H9 (cell line): Measurements from ENCODE around the gene MYCBPAP. TPM values are rescaled to one million over a fixed set of nuclear protein-coding genes. Genes with fewer than 3 reads are reported as not detected.

ENCODE experiments used
- DNase-seq: peaks from one replicate; pipeline ENCODE4 v3.0.0-alpha.2; 2017
- H2AFZ ChIP-seq: one replicate; pipeline ENCODE4 v1.6.1; 2013; ENCODE audit warnings: mild to moderate bottlenecking, low read length, control low read depth, moderate library complexity
- H2AK5ac ChIP-seq: 2 replicates; pipeline ENCODE4 v1.6.1; 2013; ENCODE audit warnings: low read length, control low read depth, mixed read lengths; ENCODE audit not compliant: insufficient read length
- H2BK120ac ChIP-seq: one replicate; pipeline ENCODE4 v1.6.1; 2013; ENCODE audit warnings: low read depth, mild to moderate bottlenecking, low read length, control low read depth, inconsistent platforms; ENCODE audit not compliant: poor library complexity, severe bottlenecking
- H2BK12ac ChIP-seq: 2 replicates; pipeline ENCODE4 v1.6.1; 2013; ENCODE audit warnings: low read length, control low read depth, mixed read lengths, low read depth; ENCODE audit not compliant: insufficient read length
- H2BK15ac ChIP-seq: 2 replicates; pipeline ENCODE4 v1.6.1; 2013; ENCODE audit warnings: low read depth, low read length, control low read depth
- H2BK20ac ChIP-seq: one replicate; pipeline ENCODE4 v1.6.1; 2013; ENCODE audit warnings: low read depth, mild to moderate bottlenecking, low read length, control low read depth, inconsistent platforms; ENCODE audit not compliant: poor library complexity, severe bottlenecking
- H2BK5ac ChIP-seq: 2 replicates; pipeline ENCODE4 v1.6.1; 2013; ENCODE audit warnings: low read length, control low read depth, mixed read lengths; ENCODE audit not compliant: insufficient read length
- H3K14ac ChIP-seq: 2 replicates; pipeline ENCODE4 v1.6.1; 2013; ENCODE audit warnings: low read length, control low read depth; ENCODE audit not compliant: insufficient read depth
- H3K18ac ChIP-seq: 2 replicates; pipeline ENCODE4 v1.6.1; 2013; ENCODE audit warnings: low read depth, mild to moderate bottlenecking, mixed read lengths, low read length, control low read depth; ENCODE audit not compliant: insufficient read length
- H3K23ac ChIP-seq: 2 replicates; pipeline ENCODE4 v1.6.1; 2013; ENCODE audit warnings: low read length, control low read depth, mixed read lengths, low read depth; ENCODE audit not compliant: insufficient read length
- H3K23me2 ChIP-seq: 2 replicates; pipeline ENCODE4 v1.6.1; 2013; ENCODE audit warnings: low read depth, mild to moderate bottlenecking, mixed read lengths, low read length, control low read depth; ENCODE audit not compliant: insufficient read length, poor library complexity, severe bottlenecking
- H3K27ac ChIP-seq: 2 replicates; pipeline ENCODE4 v1.5.1; 2013; ENCODE audit warnings: low read length, control low read depth, mixed read lengths, low read depth; ENCODE audit not compliant: insufficient read length
- H3K27me3 ChIP-seq: 2 replicates; pipeline ENCODE4 v1.6.1; 2013; ENCODE audit warnings: low read length, control low read depth, inconsistent platforms; ENCODE audit not compliant: insufficient read depth
- H3K4ac ChIP-seq: 2 replicates; pipeline ENCODE4 v1.6.1; 2013; ENCODE audit warnings: low read depth, mild to moderate bottlenecking, control low read depth, inconsistent platforms, low read length, moderate library complexity
- H3K4me1 ChIP-seq: 2 replicates; pipeline ENCODE4 v1.6.1; 2013; ENCODE audit warnings: low read length, control low read depth, inconsistent platforms; ENCODE audit not compliant: insufficient read depth
- H3K4me2 ChIP-seq: 2 replicates; pipeline ENCODE4 v1.6.1; 2013; ENCODE audit warnings: low read length, control low read depth, mixed read lengths; ENCODE audit not compliant: insufficient read length, insufficient read depth
- H3K56ac ChIP-seq: 2 replicates; pipeline ENCODE4 v1.6.1; 2013; ENCODE audit warnings: low read depth, mild to moderate bottlenecking, mixed read lengths, low read length, control low read depth; ENCODE audit not compliant: insufficient read length
- H3K79me1 ChIP-seq: 2 replicates; pipeline ENCODE4 v1.6.1; 2013; ENCODE audit warnings: low read depth, mild to moderate bottlenecking, moderate library complexity, low read length, control low read depth, inconsistent platforms; ENCODE audit not compliant: insufficient read depth, poor library complexity, severe bottlenecking
- H3K79me2 ChIP-seq: 2 replicates; pipeline ENCODE4 v1.6.1; 2013; ENCODE audit warnings: low read length, control low read depth, inconsistent platforms; ENCODE audit not compliant: insufficient read depth
- H3K9ac ChIP-seq: 2 replicates; pipeline ENCODE4 v1.6.1; 2013; ENCODE audit warnings: low read length, control low read depth, mixed read lengths; ENCODE audit not compliant: insufficient read length; ENCODE audit errors: extremely low read depth
- H3K9me3 ChIP-seq: one replicate; pipeline ENCODE4 v1.6.1; 2013; ENCODE audit warnings: low read depth, low read length, inconsistent platforms; ENCODE audit not compliant: control insufficient read depth
- H3T11ph ChIP-seq: one replicate; pipeline ENCODE4 v1.6.1; 2013; ENCODE audit warnings: mild to moderate bottlenecking, low read length, control low read depth, inconsistent platforms
- H4K20me1 ChIP-seq: one replicate; pipeline ENCODE4 v1.6.1; 2013; ENCODE audit not compliant: control insufficient read depth, insufficient read length, insufficient read depth
- H4K5ac ChIP-seq: 2 replicates; pipeline ENCODE4 v1.6.1; 2013; ENCODE audit warnings: low read depth, mild to moderate bottlenecking, mixed read lengths, low read length, control low read depth; ENCODE audit not compliant: insufficient read length
- H4K8ac ChIP-seq: replicated peaks from 2 replicates; pipeline ENCODE4 v1.6.1; 2013; ENCODE audit warnings: low read length, control low read depth, mixed read lengths, low read depth; ENCODE audit not compliant: insufficient read length
- H4K91ac ChIP-seq: 2 replicates; pipeline ENCODE4 v1.6.1; 2013; ENCODE audit warnings: low read depth, mild to moderate bottlenecking, moderate library complexity, mixed read lengths, low read length, control low read depth; ENCODE audit not compliant: insufficient read length
- H3K27ac Mint-ChIP-seq, 3 experiments: 2 replicates in 2 of 3; 3 replicates in 1 of 3; pipeline ENCODE4 v1.8.0; 2020 to 2021; ENCODE audit warnings: mixed read lengths in 3 of 3, mild to moderate bottlenecking in 1 of 3, moderate library complexity in 1 of 3
- H3K27me3 Mint-ChIP-seq: 2 replicates; pipeline ENCODE4 v1.8.0; 2021; ENCODE audit warnings: low read depth, mild to moderate bottlenecking, moderate library complexity, mixed read lengths
- H3K36me3 Mint-ChIP-seq, 3 experiments: 2 replicates in 2 of 3; 3 replicates in 1 of 3; pipeline ENCODE4 v1.8.0; 2020 to 2021; ENCODE audit warnings: low read depth in 3 of 3, mixed read lengths in 3 of 3; ENCODE audit not compliant: insufficient read depth in 1 of 3
- H3K4me1 Mint-ChIP-seq, 2 experiments: 2 replicates each; pipeline ENCODE4 v1.8.0; 2020; ENCODE audit warnings: mixed read lengths in 2 of 2
- H3K4me3 Mint-ChIP-seq, 2 experiments: 2 replicates in 1 of 2; 3 replicates in 1 of 2; pipeline ENCODE4 v1.8.0; 2020 to 2021; ENCODE audit warnings: mild to moderate bottlenecking in 2 of 2, mixed read lengths in 2 of 2, moderate library complexity in 1 of 2
- H3K9me3 Mint-ChIP-seq, 2 experiments: 2 replicates in 1 of 2; 3 replicates in 1 of 2; pipeline ENCODE4 v1.8.0; 2020; ENCODE audit warnings: mild to moderate bottlenecking in 2 of 2, mixed read lengths in 2 of 2, moderate library complexity in 1 of 2
- CTCF ChIP-seq: fragments of 200-600 bp; sonication (generic); conservative IDR thresholded peaks from 3 replicates; pipeline ENCODE4 v1.8.0; 2021; ENCODE audit warnings: antibody characterized with exemption, mild to moderate bottlenecking
- WGBS: extraction: QIAGEN DNeasy Blood & Tissue Kit; methylation state at CpG from one replicate; pipeline ENCODE4 v1.1.7; 2013; ENCODE audit warnings: missing lambda C conversion rate, low lambda C conversion rate, mixed read lengths; ENCODE audit not compliant: insufficient read length; ENCODE audit errors: extremely low coverage; 5-methylcytosine and 5-hydroxymethylcytosine counted together
- total RNA-seq: library from RNA; stranded (reverse); gene quantifications from 2 replicates; pipeline ENCODE4 v1.2.1, GENCODE V29; 2021

MYCBPAP gene
- total RNA-seq, 1 experiment from 2014 or later, result 1.7 TPM

DNA sequence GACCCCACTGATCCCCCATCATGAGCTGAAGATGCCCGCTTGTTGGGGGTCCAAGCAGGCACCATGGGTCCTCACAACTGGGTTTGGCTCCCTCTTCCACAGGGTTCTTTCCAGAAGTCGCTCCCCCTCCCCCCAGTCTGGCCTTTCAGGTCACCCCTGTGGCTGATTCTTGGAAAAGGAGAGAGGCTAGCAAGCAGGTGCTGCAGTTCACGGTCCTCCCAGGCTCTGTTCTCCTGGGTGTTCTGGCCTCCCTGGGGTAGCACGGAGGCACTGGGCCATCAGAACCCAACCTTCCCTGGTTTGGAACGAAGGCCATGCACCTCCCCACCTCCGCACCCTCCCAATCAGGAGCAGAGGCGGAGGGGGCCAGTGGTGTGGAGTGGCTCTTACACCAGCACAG is 71.2 kb downstream of the MYCBPAP start:
- no peak overlapping the region for H3K9ac ChIP-seq

More for the DNA sequence above, 71.2 kb downstream of the MYCBPAP start:
- Histone ChIP-seq H3K4ac (no peak overlapping the region), H2BK15ac (no peak overlapping the region), H3K4me2 (no peak overlapping the region), H3K23me2 (no peaks in the 10 kb centered on the region), H2AFZ (no peak overlapping the region), H3K9me3 (no peaks in the 10 kb centered on the region), H4K91ac (no peak overlapping the region), H3T11ph (no peak overlapping the region), H4K8ac (no peak overlapping the region), H2BK120ac (no peak overlapping the region), H3K14ac (no peak overlapping the region; the same call in 1 of the 2 replicates), H2BK5ac (no peak overlapping the region), H2AK5ac (no peak overlapping the region), H4K5ac (no peak overlapping the region), H3K4me1 (no peaks in the 10 kb centered on the region; the same call in 1 of the 2 replicates), H3K18ac (no peak overlapping the region), H3K23ac (no peak overlapping the region), H3K79me1 (no peaks in the 10 kb centered on the region), H2BK12ac (no peak overlapping the region), H3K56ac (no peak overlapping the region), H3K27me3 (no peaks in the 10 kb centered on the region; the same call in 1 of the 2 replicates), H3K27ac (no peak overlapping the region), H4K20me1 (peaks cover 2% of the 10 kb centered on the region), H2BK20ac (no peak overlapping the region), H3K79me2 (no peaks in the 10 kb centered on the region)
- Mint-ChIP-seq H3K36me3 (peaks cover 0 to 4% (median 0%) of the 10 kb centered on the region in 3 experiments; a peak in 3 of 7 replicates), H3K4me3 (no peak overlapping the region), H3K4me1 (peaks cover 23 to 40% of the 10 kb centered on the region in 2 experiments), H3K27me3 (peaks cover 21% of the 10 kb centered on the region), H3K27ac (no peak overlapping the region), H3K9me3 (no peaks in the 10 kb centered on the region)
- WGBS, result no CpG with 5 or more reads among the region's 7 CpGs
- DNase-seq, result no peak
- no peak for TF ChIP-seq CTCF
